GM12872 (cell line): ENCODE data around the gene NUCKS1.

ENCODE experiments used
- CTCF ChIP-seq: IDR thresholded peaks from 3 replicates; pipeline ENCODE4 v1.5.1; 2011; ENCODE audit warnings: low read depth, mild to moderate bottlenecking, low read length, moderate library complexity; ENCODE audit not compliant: insufficient read depth

The NUCKS1 gene

GRCh38 chr1:205709640-205710039 is 40.3 kb downstream of the NUCKS1 start:
- no peak for TF ChIP-seq CTCF

GRCh38 chr1:205709059-205709398 is 41.0 kb downstream of the NUCKS1 start:
- TF ChIP-seq CTCF: no peak

DNA sequence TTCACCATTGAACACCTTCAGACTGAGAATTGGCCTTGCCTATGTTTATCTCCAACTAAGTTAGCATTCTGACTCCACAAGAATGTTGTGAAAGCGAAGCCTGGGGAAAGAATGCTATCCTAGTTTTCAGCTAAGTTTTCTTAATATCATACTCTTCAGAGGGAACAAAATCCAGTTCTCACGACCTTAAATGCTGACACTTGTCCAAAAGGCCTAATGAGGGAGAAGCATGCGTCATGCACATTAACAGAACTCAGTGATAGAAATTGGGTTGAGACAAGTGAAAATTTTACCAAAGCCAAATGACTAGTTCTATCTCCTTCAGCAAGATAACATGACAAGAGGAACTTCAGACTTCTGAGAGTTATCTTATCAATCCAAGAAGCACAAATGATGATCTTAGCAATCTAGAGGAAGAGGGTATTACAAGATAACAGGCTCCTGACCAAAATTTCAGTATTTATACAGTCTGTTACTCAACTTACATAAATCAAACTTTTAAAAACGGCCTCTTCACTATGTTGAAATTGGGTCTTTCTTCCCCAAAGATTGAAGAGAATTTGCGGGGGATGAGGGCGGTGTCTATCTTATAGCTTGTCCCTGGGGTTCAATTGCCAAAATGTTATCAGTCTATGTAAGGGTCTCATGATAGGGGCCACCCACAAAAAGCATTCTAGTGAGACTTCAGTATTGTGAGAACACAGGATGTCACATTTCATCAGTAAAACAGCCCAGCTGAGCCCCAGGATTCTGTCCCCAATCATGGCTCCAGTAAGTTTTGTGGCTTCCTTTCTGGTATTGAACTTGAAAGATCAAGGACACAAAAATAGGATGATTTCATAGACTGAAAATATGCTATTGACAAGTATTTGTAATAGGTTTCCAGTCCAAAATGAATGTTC is 43.1 kb downstream of the NUCKS1 start:
- TF ChIP-seq CTCF: no peak

DNA sequence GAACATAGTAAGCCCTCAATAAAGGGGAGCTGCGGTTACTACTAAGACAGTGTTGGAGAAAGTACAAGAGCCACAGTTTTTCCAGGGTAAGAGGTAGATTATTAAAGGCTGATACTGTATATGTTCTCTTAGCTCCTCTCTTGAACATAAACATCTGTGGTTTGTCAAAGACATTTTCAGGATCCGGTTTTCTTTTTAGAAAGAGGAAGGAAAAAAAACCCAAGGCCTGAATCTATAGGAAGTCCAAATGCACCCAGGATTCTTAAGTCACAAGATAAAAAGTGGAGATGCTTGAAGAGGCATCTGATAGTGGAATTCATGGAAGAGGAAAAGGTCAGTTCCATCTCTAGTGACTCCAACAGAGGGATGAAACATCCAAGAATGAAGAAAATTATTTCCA is 45.1 kb downstream of the NUCKS1 start:
- TF ChIP-seq CTCF: no peak

DNA sequence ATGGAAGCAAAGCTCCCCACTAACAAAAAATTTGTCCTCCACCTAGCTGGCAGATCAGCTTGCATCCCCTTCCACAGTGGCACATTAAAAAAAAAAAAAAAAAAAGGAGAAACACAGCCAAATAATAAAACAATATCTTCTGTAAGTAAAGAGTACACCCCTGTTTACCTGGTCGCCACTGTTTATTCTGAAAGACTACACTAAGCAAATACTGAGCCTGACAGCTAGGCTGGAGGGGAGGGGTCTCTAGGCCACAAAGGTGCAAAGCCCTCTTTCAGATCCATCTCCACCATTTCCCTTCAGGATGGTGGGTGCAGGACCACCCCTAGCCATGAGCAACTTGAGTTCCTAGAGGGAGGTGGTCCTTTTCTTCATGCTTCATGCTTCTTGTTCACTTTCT is 46.9 kb downstream of the NUCKS1 start:
- TF ChIP-seq CTCF: no peak

GRCh38 chr1:205701891-205702290 is 48.1 kb downstream of the NUCKS1 start:
- TF ChIP-seq CTCF: no peak

GRCh38 chr1:205701420-205701819 is 48.6 kb downstream of the NUCKS1 start:
- TF ChIP-seq CTCF: no peak
